ENCODE results near the gene CCDC170.
"Not testable (repeated sequence)": the region's sequence is repeated elsewhere in the genome, so short reads cannot be mapped to it uniquely, and the experiment has no call there.

Gene CCDC170

DNA sequence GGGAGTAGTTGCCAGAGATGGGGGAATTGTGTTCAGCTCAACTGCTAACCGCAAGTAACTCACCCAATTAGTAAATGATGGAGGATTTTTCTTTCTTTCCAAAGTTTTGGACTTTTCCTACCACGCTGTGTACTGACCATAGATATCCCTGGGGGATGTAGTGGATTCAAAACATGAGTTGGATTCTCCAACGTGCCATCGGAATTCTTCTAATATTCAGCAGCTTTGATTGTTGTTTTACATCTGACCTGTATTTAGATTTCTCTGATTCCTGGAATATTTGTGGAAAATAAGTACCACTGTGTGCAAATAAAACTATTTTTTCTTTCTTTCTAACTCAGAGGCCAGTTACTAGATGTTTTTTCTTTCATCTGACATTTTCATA is 1.1 kb downstream of the CCDC170 start:
- FAIRE-seq: no peak

DNA sequence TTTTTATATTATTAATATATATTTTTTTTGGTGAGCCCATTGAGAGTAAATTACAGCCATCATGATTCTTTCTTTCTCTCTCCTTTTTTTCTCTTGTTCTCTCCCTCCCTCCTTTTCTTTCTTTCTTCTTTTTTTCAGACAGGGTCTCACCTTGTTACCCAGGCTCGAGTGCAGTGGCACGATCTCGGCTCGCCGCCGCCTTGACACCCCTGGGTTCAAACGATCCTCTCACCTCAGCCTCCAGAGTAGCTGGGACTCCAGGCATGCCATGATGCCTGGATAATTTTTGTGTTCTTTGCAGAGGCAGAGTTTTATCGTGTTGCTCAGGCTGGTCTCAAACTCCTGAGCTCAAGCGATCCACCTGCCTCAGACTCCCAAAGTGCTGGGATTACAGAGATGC is 1.6 kb downstream of the CCDC170 start:
- no peak for FAIRE-seq

DNA sequence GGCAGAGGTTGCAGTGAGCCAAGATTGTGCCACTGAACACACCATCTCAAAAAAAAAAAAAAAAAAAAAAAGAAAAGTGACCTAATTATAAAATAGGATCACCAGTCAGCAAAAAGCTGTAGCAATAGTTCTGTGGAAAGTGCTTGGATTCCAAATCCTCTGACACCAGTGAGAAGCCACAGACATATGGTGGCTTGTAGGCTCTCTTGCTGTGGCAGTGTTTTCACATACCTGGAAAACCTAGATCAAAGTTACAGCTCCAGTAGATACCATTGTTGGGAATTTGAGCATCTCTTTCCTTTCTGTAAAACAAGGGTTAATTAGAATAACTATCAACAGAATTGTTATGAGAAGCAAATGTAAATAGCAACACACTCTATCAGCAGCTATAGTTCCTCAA is 4.1 kb downstream of the CCDC170 start:
- no peak for FAIRE-seq

DNA sequence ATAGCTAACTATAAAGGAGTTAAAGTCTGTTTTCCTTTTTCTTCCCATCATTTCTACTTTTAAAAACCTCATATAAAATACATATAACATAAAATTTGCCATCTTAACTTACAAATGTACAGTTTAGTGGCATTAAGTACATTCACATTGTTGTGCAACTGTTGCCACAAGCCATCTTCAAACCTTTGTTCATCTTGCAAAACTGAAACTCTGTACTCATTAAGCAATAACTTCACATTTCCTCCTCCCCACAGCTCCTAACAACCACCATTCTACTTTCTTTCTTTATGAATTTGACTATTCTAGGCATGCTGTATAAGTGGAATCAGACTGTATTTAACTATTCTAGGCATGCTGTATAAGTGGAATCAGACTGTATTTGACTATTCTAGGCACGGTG is 4.5 kb downstream of the CCDC170 start:
- FAIRE-seq: no peak

DNA sequence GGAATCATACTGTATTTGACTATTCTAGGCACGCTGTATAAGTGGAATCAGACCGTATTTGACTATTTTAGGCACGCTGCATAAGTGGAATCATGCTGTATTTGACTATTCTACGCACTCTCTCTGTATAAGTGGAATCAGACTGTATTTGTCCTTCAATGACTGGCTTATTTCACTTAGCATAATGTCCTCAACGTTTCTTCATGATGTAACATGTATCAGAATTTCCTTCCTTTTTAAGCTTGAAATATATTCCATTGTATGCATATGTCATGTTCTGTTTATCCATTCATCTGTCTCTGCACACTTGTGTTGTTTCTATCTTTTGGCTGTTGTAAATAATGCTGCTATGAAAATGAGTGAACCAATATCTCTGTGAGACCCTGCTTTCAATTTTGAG is 5.7 kb downstream of the CCDC170 start:
- FAIRE-seq: no peak

DNA sequence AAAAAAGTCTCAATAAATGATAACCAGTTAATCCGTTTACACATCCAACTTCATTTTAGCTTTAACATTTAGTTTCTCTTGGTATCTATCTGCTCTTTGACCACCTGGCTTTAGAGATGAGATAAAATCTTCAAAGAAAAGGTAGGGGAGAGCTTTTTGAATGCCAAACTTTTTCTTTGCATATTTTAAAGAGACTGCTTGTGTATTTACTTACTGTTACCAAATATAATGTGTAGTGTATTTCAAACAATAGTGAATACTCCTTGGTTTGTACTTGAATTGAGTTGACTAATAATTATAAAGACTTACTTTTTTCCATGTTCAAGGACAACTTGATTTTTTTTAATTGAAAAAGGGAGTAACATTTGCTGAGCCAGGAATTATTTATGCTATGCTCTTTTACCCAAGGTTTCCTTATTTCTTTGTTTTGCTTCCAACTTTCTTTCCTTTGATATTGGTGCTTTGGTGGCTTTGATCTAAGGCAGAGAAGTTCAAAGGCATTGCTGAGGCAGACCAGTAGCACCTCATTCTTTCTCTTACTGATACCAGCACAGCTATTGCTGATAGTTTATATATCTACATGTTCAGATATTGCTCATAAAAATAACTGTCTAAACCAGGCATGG is 7.8 kb downstream of the CCDC170 start:
- FAIRE-seq: peak; percentile 38

DNA sequence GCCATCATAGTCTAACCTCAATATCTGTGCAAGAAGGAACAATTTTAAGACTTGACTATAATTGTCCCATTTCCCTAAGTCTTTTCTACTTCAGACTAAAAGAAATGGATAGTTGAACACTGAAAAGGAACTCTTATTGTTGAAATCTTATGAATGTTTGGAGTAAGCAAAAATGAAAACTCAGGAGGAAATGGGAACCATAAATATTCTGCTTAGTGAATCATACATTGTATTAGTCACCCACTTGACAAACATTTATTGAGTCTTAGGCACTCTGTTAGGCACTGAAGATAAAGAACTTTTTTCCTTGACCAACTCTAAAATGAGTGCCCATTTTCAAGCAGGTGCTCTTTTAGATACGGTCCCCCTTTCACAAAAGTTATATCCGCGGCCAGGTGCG is 8.7 kb downstream of the CCDC170 start:
- no peak for FAIRE-seq

DNA sequence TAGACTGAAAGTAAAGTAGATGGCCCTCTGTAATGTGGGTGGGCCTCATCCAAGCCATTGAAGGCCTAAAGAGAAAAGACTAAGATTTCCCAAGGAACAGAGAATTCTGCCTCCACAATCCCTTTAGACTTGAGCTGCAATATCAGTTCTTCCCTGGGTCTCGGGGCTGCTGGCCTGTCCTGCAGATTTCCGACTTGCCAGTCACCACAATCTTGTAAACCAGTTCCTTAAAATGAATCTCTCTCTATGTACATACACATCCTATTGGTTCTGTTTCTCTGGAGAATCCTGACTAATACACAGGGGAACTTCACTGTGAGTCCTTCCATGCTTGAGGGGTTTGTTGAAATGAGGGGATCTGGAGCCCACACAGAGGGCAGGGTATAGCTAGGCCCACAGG is 12.9 kb downstream of the CCDC170 start:
- no peak for FAIRE-seq

DNA sequence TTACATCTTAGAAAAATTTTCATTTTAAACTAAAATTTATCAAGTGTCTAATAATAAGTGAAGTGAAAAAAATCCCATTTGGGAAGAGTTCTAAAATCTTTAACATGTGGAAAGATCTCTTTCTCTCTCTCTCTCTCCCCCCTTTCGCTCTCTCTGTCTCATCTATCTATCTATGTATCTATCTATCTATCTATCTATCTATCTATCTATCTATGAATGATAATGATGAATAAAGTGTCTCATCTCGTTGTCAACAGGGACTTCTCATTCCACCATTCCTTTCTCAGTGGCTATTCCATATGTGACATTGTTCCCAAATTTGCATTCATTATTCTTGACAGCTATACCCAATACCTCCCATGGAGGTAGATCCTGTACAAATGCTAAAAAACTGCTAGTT is 15.2 kb downstream of the CCDC170 start:
- no peak for FAIRE-seq

DNA sequence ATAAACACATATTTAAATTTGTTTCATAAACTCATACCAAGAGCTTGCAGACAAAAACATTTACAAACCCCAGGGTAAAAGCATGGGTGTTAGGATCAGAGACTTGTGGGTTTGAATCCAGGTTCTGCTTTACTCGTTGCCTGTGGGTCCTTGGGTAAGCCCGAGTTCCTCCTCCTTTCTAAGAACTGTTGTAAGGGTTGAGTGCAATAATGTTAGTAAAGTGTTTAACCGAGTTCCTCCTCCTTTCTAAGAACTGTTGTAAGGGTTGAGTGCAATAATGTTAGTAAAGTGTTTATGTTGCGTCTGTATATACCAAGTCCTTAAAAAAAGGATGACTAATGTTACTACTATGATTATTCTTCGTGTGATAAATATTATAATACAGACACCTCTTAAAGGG is 18.7 kb downstream of the CCDC170 start:
- no peak for FAIRE-seq

DNA sequence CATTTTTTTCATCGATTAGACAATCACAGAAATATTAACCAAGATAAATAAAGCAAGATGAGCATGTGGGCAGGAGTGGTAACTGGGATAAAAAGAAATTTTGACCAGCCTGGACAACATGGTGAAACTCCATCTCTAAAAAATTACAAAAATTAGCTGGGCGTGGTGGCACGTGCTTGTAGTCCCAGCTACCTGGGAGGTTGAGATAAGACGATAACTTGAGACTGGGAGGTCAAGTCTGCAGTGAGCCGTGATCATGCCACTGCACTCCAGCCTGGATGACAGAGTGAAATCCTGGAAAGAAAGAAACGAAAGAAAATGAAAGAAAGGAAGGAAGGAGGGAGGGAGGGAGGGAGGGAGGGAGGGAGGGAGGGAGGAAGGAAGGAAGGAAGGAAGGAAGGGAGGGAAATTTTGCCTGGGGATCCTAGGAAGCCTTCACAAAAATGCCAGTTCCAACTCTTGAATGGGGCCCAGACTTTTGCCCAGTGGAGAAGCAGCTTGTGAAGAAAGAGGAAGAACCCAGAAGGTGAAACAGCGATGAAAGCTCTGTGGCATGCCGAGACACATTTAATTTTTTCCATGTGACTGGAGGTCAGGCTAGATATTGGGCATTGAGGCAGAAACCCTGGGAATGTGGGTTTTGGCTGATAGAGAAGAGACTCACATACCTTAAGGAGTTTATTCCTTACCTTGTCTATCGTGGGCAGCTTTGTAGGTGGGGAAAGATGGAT is 20.3 kb downstream of the CCDC170 start:
- FAIRE-seq: no peak

DNA sequence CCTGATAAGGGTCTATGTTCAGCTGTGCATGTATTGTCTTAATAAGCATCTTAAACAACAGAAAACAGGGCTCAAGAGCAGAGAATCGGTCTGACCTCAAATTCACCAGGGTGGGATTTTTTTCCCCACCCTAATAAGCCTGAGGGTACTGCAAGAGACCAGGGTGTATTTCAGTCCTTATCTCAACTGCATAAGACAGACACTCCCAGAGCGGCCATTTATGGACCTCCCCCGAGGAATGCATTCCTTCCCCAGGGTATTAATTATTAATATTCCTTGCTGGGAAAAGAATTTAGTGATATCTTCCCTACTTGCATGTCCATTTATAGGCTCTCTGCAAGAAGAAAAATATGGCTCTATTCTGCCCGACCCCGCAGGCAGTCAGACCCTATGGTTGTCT is 25.2 kb downstream of the CCDC170 start:
- FAIRE-seq: not testable (repeated sequence)

DNA sequence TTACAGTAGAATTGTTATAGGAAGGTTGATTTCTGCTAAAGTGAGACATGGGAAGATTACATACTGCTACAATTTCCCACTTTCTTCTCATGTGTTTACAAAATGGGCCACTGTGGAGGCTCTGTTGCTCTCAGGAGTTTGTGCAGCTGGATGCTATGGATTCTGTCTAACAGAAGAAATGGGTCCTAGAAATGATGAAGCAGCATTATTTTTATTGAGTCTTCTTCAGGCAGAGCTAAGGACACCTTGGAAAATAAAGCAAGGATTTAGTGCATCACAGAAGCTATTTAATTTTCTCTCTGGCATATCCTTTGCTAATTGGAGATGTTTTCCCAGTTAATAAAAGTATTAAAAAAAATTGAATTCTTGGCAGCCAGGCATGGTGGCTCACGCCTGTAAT is 29.2 kb downstream of the CCDC170 start:
- FAIRE-seq: no peak

DNA sequence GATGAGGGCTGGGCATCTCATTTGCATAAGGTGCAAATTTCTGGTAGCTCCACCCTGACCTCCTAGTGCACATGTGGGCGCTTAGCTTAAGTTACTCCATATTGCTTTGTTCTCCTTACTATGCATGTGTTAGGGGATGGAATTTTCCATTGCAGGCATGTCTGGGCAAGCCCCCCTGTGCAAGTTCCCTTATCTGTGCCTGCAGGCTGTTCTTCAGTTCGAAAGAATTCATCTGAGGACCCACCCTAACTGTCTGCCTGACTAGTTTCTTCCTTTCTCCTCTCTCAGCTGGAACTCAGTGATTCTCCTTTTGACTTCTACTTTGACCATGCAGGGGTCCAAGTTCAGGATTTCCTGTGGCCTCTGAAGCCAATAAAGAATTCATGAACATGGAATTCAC is 30.2 kb downstream of the CCDC170 start:
- no peak for FAIRE-seq

DNA sequence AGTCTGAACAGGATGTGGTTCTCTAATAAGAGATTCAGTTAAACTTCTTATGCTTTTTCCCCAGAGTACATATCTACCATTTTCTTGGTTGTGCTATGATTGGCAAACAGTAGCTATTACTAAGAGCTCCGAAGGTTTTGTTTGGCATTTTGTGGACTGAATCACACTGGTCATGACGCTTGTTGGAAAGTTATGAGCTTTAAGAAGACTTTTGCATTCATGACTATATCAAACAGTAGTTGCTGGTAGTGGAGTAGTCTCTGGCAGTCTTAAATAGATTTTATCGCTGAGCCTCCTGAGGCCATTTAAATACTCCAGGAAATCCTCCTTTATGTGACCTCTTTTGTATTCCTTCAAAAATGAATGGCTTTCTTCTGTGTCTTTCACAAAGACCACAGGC is 40.8 kb downstream of the CCDC170 start:
- FAIRE-seq: no peak

DNA sequence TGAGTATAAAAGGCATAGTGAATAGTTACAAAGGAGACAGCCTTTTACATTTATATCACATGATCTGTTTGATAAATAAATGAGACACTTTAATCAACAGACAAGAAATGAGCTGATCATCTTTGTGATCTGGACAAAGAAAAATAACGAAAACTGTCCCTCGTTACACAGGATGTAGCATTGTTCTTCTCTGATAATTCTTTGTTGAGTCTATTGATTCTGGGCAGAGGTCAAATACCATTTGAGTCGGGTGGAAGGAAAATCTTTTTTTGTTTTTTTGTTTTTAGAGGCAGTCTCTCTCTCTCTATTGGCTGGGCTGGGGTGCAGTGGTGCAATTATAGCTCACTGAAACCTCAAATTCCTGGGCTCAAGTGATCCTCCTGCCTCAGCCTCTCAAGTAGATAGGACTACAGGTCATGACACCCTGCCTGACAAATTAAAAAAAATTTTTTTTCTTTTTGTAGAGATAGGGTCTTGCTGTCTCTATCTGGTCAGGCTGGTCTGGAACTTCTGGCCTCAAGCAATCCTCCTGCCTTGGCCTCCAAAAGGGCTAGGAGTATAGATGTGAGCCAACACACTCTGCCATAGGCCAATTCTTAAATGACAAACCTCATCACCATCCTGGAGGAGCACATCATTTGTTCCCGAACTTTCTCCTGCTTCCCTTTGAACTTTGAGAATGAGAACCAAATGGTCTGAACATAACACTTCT is 41.8 kb downstream of the CCDC170 start:
- no peak for FAIRE-seq

DNA sequence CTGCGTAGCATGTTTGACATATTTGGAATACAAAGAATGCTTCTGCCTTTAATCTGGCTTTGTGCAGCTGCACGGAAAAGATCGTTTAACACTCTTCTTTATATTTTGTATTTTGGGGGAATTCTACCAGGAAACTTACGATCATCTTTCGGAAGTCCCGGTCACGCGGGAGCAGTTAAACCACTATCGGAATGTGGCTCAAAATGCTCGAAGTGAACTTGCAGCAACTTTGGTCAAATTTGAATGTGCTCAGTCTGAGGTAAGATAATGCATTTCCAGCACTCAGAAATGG is 42.3 kb downstream of the CCDC170 start:
- no peak for FAIRE-seq

DNA sequence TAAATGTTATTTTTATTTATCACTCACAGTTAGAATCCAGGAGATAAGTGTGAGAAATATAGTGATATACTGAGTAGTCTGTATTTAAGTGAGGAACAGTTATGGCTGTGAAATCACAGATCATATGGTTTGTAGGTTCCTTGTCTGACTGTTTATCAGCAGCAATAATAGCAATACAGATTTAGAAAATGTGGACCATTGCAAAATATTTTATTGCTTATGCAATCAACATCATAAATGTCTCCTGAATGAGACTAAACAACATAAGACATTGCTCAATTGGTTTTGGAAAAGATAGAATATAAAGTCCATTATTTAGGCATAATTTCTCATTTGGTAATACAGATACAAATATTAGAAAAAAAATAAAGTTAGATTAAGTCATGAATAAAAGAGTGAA is 43.7 kb downstream of the CCDC170 start:
- FAIRE-seq: no peak

DNA sequence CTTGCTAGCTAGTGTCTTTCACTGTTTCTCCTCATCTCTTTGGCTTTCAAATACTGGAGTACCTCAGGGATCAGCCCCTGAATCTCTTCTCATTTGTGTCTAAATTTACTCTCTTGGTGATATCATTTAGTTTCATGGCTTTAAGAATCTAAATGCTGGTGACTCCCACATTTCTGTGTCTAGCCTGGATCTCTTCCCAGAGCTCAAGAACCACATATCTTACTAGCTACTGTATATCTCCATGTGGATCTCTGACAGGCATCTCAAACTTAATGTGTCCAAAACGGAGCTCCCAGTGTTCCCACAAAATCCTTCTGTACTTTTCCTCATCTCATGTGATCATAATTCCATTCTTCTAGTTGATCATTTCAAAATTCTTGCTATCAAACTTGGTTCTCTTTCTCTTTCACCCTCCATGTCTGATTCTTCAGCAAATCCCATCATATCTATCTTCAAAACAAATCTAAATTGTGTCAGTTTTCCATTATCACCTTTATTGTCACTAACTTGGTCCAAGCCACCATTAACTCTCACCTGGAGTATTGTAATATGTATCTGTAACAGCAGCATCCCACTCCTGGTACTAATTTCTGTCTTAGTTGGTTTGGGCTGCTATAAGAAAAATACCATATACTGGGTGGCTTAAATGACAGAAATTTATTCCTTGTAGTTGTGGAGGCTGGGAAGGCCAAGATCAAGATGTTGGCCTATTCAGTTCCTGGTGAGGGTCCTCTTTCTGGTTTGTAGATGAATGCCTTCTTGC is 45.9 kb downstream of the CCDC170 start:
- FAIRE-seq: no peak

DNA sequence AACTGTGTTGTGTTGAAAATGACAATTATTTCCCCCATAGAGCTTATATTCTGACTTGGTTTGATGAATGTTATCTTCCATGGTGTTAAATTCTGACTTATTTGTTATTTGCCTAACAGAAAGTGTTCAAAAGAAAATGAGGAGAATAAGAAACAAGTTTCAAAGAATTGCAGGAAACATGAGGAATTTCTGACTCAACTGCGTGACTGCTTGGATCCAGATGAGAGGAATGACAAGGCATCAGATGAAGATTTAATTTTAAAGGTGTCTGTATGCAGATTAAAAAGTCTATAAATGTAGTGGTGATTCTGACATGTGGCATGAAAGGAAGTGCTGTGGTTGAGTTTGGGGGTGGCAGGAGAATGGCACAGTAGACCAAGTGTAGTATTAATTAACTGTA is 50.6 kb downstream of the CCDC170 start:
- FAIRE-seq: no peak

DNA sequence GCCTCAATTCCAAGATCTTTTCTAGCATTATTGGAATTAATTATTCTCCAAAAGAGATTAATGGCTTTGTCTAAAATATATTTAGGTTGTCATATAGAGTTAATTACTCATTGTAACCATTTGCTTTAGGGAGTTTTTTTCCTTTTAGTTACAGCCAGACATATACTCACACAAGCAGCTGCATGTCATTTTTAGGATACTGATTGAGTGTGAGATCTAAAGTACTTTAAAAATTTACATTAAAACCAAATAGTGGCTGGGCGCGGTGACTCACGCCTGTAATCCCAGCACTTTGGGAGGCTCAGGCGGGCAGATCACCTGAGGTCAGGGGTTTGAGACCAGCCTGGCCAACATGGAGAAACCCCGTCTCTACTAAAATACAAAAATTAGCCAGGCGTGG is 51.1 kb downstream of the CCDC170 start:
- not testable (repeated sequence) for FAIRE-seq

DNA sequence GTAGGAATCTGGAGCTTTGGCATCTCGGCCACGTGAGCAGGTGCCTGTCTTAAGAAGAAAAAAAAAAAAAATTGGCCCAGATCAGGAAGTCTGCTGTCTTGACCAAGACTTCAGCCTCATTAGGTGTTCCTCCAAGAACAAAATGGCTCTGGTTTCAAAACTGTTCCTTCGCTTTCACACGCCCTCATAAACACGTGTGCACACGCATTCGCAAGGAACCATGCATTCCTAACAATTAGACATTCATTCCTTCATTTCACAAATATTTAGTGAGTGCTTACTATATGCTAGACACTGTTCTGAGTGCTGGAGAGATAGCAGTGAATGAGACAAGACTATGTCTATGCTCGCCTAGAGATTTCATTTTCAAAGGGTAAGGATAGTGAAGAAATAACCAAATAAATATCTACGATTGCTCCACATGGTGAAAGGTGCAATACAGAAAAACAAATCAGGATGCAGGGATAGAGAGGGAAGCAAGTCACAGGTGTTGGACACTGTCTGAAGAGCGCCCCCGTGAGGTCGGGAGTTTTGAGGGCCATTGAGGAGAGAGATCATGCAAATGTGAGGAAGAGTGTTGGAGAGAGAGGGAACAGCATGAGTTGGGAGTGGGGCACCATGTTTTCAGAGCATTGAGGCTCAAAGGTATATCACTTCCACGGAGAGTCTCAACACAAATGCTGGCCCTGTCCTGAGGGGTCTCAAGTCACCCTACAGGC is 53.3 kb downstream of the CCDC170 start:
- FAIRE-seq: no peak

DNA sequence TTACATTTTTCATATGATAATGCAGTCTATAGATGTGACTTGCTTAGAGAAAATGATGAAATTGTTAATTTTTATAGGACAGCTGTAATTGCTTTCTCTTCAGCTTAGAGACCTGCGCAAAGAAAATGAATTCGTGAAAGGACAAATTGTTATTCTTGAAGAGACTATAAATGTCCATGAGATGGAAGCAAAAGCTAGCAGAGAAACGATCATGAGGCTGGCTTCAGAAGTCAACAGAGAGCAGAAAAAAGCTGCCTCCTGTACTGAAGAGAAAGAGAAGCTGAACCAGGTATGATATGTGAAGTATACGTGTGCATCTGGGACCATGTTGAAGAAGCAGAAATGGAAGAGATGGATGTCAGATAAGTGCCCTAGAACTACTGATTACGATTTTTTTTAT is 54.4 kb downstream of the CCDC170 start:
- FAIRE-seq: no peak

All from islet of Langerhans (tissue), 1 donor.